Right lobe of liver (tissue), 4 donors: Measurements from ENCODE around the gene KCNK5.

Experiments
- POLR2A ChIP-seq: fragments of 450-650 bp; IDR thresholded peaks from one replicate; pipeline ENCODE4 v1.6.1; 2017; ENCODE audit warnings: antibody characterized with exemption, mild to moderate bottlenecking
- TF ChIP-seq, protein P1 (sequence below), 4 donors: fragments of 200-600 bp in 3 of 4; fragments of 450-650 bp in 1 of 4; IDR thresholded peaks; one replicate each; pipeline versions ENCODE4 v1.5.1 to v1.8.0; 2016 to 2022; ENCODE audit warnings: antibody characterized with exemption in 4 of 4, mild to moderate bottlenecking in 2 of 4
- donor health status: DM: no; HTN: no; CAD: no.
- donor health status: DM: no; HTN: no; CAD: no.
- donor health status: DM: no; HTN: yes; CAD: no.

DNA sequence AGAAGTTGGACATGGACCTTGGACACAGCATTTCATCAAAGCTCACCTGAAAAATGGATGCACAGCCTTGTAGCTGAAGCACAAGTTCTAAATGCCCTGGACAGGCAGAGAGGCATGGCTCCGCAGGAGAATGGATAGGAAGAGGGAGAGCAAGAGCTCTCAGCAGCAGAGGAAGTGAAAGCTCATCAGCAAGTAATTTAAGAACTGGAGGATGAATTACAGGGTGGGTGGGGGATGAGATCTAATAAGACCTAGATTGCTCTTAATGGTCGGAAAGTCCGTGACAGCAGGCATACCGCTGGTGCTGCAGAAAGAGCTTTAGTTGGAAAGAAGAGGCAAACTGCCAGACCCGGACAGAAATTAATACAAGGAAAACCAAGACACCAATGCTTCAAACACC lies 77.0 kb downstream of the KCNK5 start:
- TF ChIP-seq, protein P1, sequence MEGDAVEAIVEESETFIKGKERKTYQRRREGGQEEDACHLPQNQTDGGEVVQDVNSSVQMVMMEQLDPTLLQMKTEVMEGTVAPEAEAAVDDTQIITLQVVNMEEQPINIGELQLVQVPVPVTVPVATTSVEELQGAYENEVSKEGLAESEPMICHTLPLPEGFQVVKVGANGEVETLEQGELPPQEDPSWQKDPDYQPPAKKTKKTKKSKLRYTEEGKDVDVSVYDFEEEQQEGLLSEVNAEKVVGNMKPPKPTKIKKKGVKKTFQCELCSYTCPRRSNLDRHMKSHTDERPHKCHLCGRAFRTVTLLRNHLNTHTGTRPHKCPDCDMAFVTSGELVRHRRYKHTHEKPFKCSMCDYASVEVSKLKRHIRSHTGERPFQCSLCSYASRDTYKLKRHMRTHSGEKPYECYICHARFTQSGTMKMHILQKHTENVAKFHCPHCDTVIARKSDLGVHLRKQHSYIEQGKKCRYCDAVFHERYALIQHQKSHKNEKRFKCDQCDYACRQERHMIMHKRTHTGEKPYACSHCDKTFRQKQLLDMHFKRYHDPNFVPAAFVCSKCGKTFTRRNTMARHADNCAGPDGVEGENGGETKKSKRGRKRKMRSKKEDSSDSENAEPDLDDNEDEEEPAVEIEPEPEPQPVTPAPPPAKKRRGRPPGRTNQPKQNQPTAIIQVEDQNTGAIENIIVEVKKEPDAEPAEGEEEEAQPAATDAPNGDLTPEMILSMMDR (IDR thresholded peaks at IDR 0.05): no peak
- no peak for TF ChIP-seq POLR2A
